Breast epithelium (tissue), 3 donors: ENCODE data around the gene FBXO2.

Experiments used
- CTCF ChIP-seq, 3 donors: fragments of 450-650 bp; IDR thresholded peaks; one replicate each; pipeline ENCODE4 v1.5.1; 2016 to 2017; ENCODE audit warnings: antibody characterized with exemption in 3 of 3, mild to moderate bottlenecking in 3 of 3, moderate library complexity in 3 of 3
- POLR2A ChIP-seq: fragments of 450-650 bp; IDR thresholded peaks from one replicate; pipeline ENCODE4 v1.6.1; 2016; ENCODE audit warnings: antibody characterized with exemption, mild to moderate bottlenecking, moderate library complexity
- POLR2AphosphoS5 ChIP-seq, 3 donors: sonication (generic); formaldehyde crosslinking; IDR thresholded peaks; one replicate each; pipeline ENCODE4 v1.6.1; 2017; ENCODE audit warnings: antibody characterized with exemption in 3 of 3

- no peak for TF ChIP-seq CTCF (IDR thresholded peaks at IDR 0.05)
- TF ChIP-seq POLR2AphosphoS5 (IDR thresholded peaks at IDR 0.05): no peak
- TF ChIP-seq POLR2A: no peak
Observed at GRCh38 chr1:11676386-11677103, 22.3 kb upstream of the FBXO2 start.
